OCI-LY3 (cell line): Measurements from ENCODE around the gene RDX.
A peak's percentile ranks its signal among the peaks of the same experiment; 100 is the strongest.

ENCODE experiments used
- H2AFZ ChIP-seq: fragments of 200-600, 300-600 bp; shearing (Covaris generic); 2 replicates; pipeline ENCODE4 v1.6.0; 2014; ENCODE audit warnings: antibody characterized with exemption, low read depth, low read length
- H3K27ac ChIP-seq: fragments of 200-600, 300-600 bp; sonication (generic); 2 replicates; pipeline ENCODE4 v1.5.1; 2014; ENCODE audit warnings: mild to moderate bottlenecking, low read length, moderate library complexity, mixed read lengths
- H3K27me3 ChIP-seq: fragments of 200-600, 300-600 bp; sonication (generic); 2 replicates; pipeline ENCODE4 v1.6.1; 2014; ENCODE audit warnings: low read depth, low read length, mixed read lengths
- H3K36me3 ChIP-seq: fragments of 200-600, 300-600 bp; sonication (generic); replicated peaks from 2 replicates; pipeline ENCODE3; 2014; ENCODE audit warnings: low read depth, low read length, mixed read lengths
- H3K4me1 ChIP-seq: fragments of 300-600, 200-600 bp; sonication (generic); 2 replicates; pipeline ENCODE4 v1.6.1; 2014; ENCODE audit warnings: low read length, mixed read lengths
- H3K4me2 ChIP-seq: fragments of 200-600, 300-600 bp; sonication (generic); 2 replicates; pipeline ENCODE4 v1.6.1; 2014; ENCODE audit warnings: low read length, mixed read lengths
- H3K4me3 ChIP-seq: fragments of 300-600, 200-600 bp; sonication (generic); 2 replicates; pipeline ENCODE4 v1.5.1; 2014; ENCODE audit warnings: antibody characterized with exemption, mild to moderate bottlenecking, low read length, moderate library complexity
- H3K79me2 ChIP-seq: fragments of 300-600, 200-600 bp; shearing (Covaris generic); 2 replicates; pipeline ENCODE4 v1.6.1; 2014; ENCODE audit warnings: mild to moderate bottlenecking, low read length, mixed read lengths
- H3K9ac ChIP-seq: fragments of 300-600, 200-600 bp; shearing (Covaris generic); 2 replicates; pipeline ENCODE4 v1.6.0; 2014; ENCODE audit warnings: mild to moderate bottlenecking, low read length, moderate library complexity
- H3K9me3 ChIP-seq: fragments of 200-600, 300-600 bp; shearing (Covaris generic); 2 replicates; pipeline ENCODE4 v1.6.1; 2014; ENCODE audit warnings: low read length, mixed read lengths; ENCODE audit not compliant: insufficient read depth
- H4K20me1 ChIP-seq: fragments of 200-600, 300-600 bp; sonication (generic); 2 replicates; pipeline ENCODE4 v1.6.1; 2016; ENCODE audit warnings: low read length, mixed read lengths; ENCODE audit not compliant: insufficient read depth
- CTCF ChIP-seq: fragments of 200-600, 300-600 bp; sonication (generic); IDR thresholded peaks from 2 replicates; pipeline ENCODE4 v1.5.1; 2014; ENCODE audit warnings: antibody characterized with exemption, low read length, low read depth
- EZH2phosphoT487 ChIP-seq: fragments of 200-600 bp; shearing (Covaris generic); IDR thresholded peaks from 2 replicates; pipeline ENCODE4 v1.6.1; 2018; ENCODE audit warnings: antibody characterized with exemption, mixed run types, low read depth

The RDX gene

GRCh38 chr11:110251836-110252235 lies 44.6 kb downstream of the RDX start:
- Histone ChIP-seq H3K27ac (no peak overlapping the region), H3K4me3 (no peak overlapping the region), H3K36me3 (peaks cover 29% of the 10 kb centered on the region), H3K9me3 (no peaks in the 10 kb centered on the region), H4K20me1 (no peaks in the 10 kb centered on the region), H3K27me3 (no peaks in the 10 kb centered on the region), H3K4me1 (peaks cover 19% of the 10 kb centered on the region), H3K79me2 (no peaks in the 10 kb centered on the region), H2AFZ (no peak overlapping the region), H3K4me2 (0 out of 2 replicates have a peak overlapping the region, but pooled peaks have one; percentile 3), H3K9ac (no peak overlapping the region)
- TF ChIP-seq CTCF (no peak), EZH2phosphoT487 (no peak)

GRCh38 chr11:110250168-110250567 lies 46.2 kb downstream of the RDX start:
- H3K4me1 ChIP-seq: peaks cover 19% of the 10 kb centered on the region

GRCh38 chr11:110249766-110250165 lies 46.6 kb downstream of the RDX start:
- no peak overlapping the region for H3K4me3 ChIP-seq
- no peaks in the 10 kb centered on the region for H4K20me1 ChIP-seq
- H3K4me1 ChIP-seq: peaks cover 19% of the 10 kb centered on the region
- TF ChIP-seq EZH2phosphoT487 (no peak), CTCF (no peak)
- no peak overlapping the region for H3K4me2 ChIP-seq
- H3K36me3 ChIP-seq: peaks cover 16% of the 10 kb centered on the region
- no peaks in the 10 kb centered on the region for H3K9me3 ChIP-seq
- H3K9ac ChIP-seq: no peak overlapping the region
- H2AFZ ChIP-seq: no peak overlapping the region
- no peaks in the 10 kb centered on the region for H3K27me3 ChIP-seq
- H3K27ac ChIP-seq: no peak overlapping the region
- H3K79me2 ChIP-seq: no peaks in the 10 kb centered on the region

More at GRCh38 chr11:110250168-110250567, 46.2 kb downstream of the RDX start:
- no peak overlapping the region for H3K27ac ChIP-seq
- H2AFZ ChIP-seq: no peak overlapping the region
- no peaks in the 10 kb centered on the region for H3K9me3 ChIP-seq
- H3K36me3 ChIP-seq: peaks cover 16% of the 10 kb centered on the region
- H3K79me2 ChIP-seq: no peaks in the 10 kb centered on the region
- no peaks in the 10 kb centered on the region for H4K20me1 ChIP-seq
- no peaks in the 10 kb centered on the region for H3K27me3 ChIP-seq
- TF ChIP-seq CTCF (no peak), EZH2phosphoT487 (no peak)
- no peak overlapping the region for H3K4me3 ChIP-seq
- no peak overlapping the region for H3K4me2 ChIP-seq
- no peak overlapping the region for H3K9ac ChIP-seq

- H3K79me2 ChIP-seq: no peaks in the 10 kb centered on the region
- TF ChIP-seq CTCF: peak; percentile 51
- no peak for TF ChIP-seq EZH2phosphoT487
- no peaks in the 10 kb centered on the region for H3K27me3 ChIP-seq
- H3K9ac ChIP-seq: no peak overlapping the region
- H3K4me3 ChIP-seq: no peak overlapping the region
- H2AFZ ChIP-seq: no peak overlapping the region
- H3K27ac ChIP-seq: no peak overlapping the region
- peaks cover 18% of the 10 kb centered on the region for H3K36me3 ChIP-seq
- no peaks in the 10 kb centered on the region for H3K9me3 ChIP-seq
- no peak overlapping the region for H3K4me2 ChIP-seq
- peaks cover 16% of the 10 kb centered on the region for H3K4me1 ChIP-seq
- H4K20me1 ChIP-seq: no peaks in the 10 kb centered on the region
These were observed 47.3 kb downstream of the RDX start for GRCh38 chr11:110249066-110249465.
